Heart right ventricle (tissue), 16 donors: ENCODE measurements around the gene PTPRJ. TPM values are rescaled to one million over a fixed set of nuclear protein-coding genes. Genes with fewer than 3 reads are reported as not detected.

Source experiments
- ATAC-seq, 8 donors: fragments of 200-7000 bp; cut with Tn5 transposase; one replicate each; pipeline ENCODE4 v1.9.1; 2020; ENCODE audit warnings: mild to moderate bottlenecking in 8 of 8, moderate library complexity in 8 of 8, moderate number of reproducible peaks in 1 of 8
- DNase-seq, 2 donors: peaks; one replicate each; pipeline ENCODE4 v3.0.0-alpha.2; 2020
- H3K27ac ChIP-seq, 10 donors: fragments of 200-600 bp; sonication (generic) in 2 of 10; one replicate each; pipeline versions ENCODE4 v1.5.0 to v1.8.0; 2020 to 2022; ENCODE audit warnings: mild to moderate bottlenecking in 3 of 10
- H3K27me3 ChIP-seq, 7 donors: fragments of 200-600 bp; one replicate each; pipeline ENCODE4 v1.8.0; 2021 to 2022; ENCODE audit warnings: mild to moderate bottlenecking in 2 of 7
- H3K36me3 ChIP-seq, 9 donors: fragments of 200-600 bp; sonication (generic) in 1 of 9; one replicate each; pipeline versions ENCODE4 v1.5.0 to v1.8.0; 2020 to 2022; ENCODE audit warnings: mild to moderate bottlenecking in 2 of 9
- H3K4me1 ChIP-seq, 9 donors: fragments of 200-600 bp; sonication (generic) in 1 of 9; one replicate each; pipeline versions ENCODE4 v1.5.0 to v1.8.0; 2020 to 2022; ENCODE audit warnings: mild to moderate bottlenecking in 4 of 9
- H3K4me3 ChIP-seq, 10 donors: fragments of 200-600 bp; sonication (generic) in 2 of 10; one replicate each; pipeline versions ENCODE4 v1.5.0 to v1.8.0; 2020 to 2022; ENCODE audit warnings: mild to moderate bottlenecking in 7 of 10, moderate library complexity in 2 of 10
- H3K9me3 ChIP-seq, 11 donors: fragments of 200-600 bp in 10 of 11; sonication (generic) in 2 of 11; one replicate each; pipeline versions ENCODE4 v1.5.0 to v1.8.0; 2013 to 2022; ENCODE audit warnings: mild to moderate bottlenecking in 2 of 11, control low read depth in 1 of 11, moderate library complexity in 1 of 11
- WGBS, 2 donors: extraction: QIAGEN DNeasy Blood & Tissue Kit; methylation state at CpG; one replicate each; pipeline ENCODE4 v1.1.7; 2013; ENCODE audit warnings: inconsistent platforms in 1 of 2; 5-methylcytosine and 5-hydroxymethylcytosine counted together
- intact Hi-C, 10 donors: fragments of 100-400 bp; cut with DNase I; formaldehyde crosslinking; loops; one replicate each; pipeline versions ENCODE4 v1.11.1 to v1.14.2; 2022
- polyA plus RNA-seq, 2 donors: library from polyadenylated mRNA; stranded (reverse); fragments of 200-250 nt; gene quantifications; one replicate each; pipeline ENCODE4 v1.2.3, GENCODE V29; 2013
- total RNA-seq, 10 donors: library from RNA; stranded (reverse); fragmentation: NEBNext Ultra II Directional in 3 of 10; extraction: Animal tissue kit (Norgen Biotek cat#: 25700) in 3 of 10; gene quantifications; one replicate each; pipeline versions ENCODE4 v1.2.1 to v1.2.4, GENCODE V29; 2021 to 2023
- TF ChIP-seq, protein P1 (sequence below), 9 donors: fragments of 200-600 bp; sonication (generic) in 2 of 9; IDR thresholded peaks; one replicate each; pipeline versions ENCODE4 v1.5.0 to v1.8.0; 2021 to 2022; ENCODE audit warnings: antibody characterized with exemption in 9 of 9, mild to moderate bottlenecking in 5 of 9, moderate library complexity in 1 of 9
- donor health status: Arrhythmogenic right ventricular cardiomyopathy.
- donor health status: ischemic (EF 13 %, LVEDD 7.1; RV severe dilation, severe dysfunction).
- donor health status: healthy with polysubstance abuse.
- donor health status: DM: no; HTN: yes; CAD: no.
- donor health status: DM: no; HTN: no; CAD: no.
- donor health status: ischemic (EF 25% LVEDD 6.9; RV normal size, moderate dysfunction).
- donor health status: ischemic (EF 25% LVEDD 5.7; RV mildly dilated, moderate dysfunction).
- donor health status: healthy.
- donor health status: DM: yes; HTN: yes; CAD: no.
- donor health status: Ischemic cardiomyopathy.
- donor health status: ischemic (EF 35%, LVEDD 5.7; RV mildly dilated, moderate dysfunction).
- donor health status: nonischemic (EF 11% LVEDD 7.7; RV severe dilation, severe dysfunction).
- donor health status: DM: yes; HTN: yes; CAD: no.
- donor health status: PGD.
- donor health status: ischemic (EF 29% LVEDD 5.4; RV normal size, mild dysfunction).
- donor health status: nonischemic (EF 23%, LVEDD 6.1; RV moderate dilation, normal function).

PTPRJ gene
- total and polyA plus RNA-seq, 12 donors = 0.78 to 22.9 (median 6.7) TPM

DNA sequence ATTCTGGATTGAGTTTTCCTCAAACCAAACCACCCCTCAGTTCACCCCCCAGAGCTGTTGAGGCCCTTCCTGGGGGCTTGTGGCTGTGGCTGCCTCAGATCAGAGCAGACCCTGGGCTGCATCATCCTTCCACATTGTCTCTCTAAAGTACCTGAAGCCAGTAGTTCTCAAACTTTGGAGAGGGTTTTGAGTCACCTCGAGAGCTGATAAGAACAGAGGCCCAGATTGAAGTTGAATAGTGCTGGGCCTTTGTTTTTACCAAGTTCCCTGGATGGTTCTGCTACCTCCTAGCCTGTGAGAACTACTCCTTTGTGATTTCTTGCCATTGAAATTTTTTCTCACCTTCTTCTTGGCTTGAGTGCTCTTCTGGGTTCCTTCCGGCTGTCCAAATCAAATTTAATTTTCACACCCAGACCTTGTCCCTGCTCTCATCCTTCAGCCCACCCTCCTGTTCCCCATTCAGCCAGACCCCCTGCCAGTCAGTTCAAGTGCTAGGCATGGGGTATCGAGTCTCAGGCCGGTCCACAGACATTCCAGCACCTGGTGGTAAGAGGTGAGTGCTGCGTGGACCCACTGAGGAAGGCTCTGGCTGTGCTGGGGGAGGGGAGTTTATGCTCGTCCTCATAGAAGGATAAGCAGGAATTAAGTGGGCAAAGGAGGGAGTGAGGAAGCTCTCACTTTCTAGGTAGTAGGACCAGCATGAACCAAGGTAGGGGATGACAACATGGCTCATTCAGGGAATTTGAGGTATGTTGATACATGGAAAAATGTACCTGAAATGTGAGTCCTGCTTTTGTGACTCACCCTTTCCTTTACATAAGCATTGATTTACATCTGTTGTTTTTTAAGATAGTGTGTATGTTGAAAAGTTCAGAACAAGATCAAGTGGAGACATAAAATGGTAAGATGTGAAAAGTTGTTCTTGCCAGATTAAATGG, 116.5 kb downstream of the PTPRJ start:
- Histone ChIP-seq H3K27me3 (no peaks in the 10 kb centered on the region), H3K4me1 (peaks cover 2 to 81% (median 28%) of the 10 kb centered on the region in 9 donors), H3K36me3 (no peaks in the 10 kb centered on the region), H3K27ac (no peak overlapping the region), H3K4me3 (no peak overlapping the region), H3K9me3 (no peaks in the 10 kb centered on the region)
- DNase-seq (no peak), ATAC-seq (no peak)
- whole genome bisulfite sequencing, 2 donors = 88 to 90% methylated on average over 6 of the region's 6 CpGs
- intact Hi-C loops = no loop called here
- TF ChIP-seq, protein P1, sequence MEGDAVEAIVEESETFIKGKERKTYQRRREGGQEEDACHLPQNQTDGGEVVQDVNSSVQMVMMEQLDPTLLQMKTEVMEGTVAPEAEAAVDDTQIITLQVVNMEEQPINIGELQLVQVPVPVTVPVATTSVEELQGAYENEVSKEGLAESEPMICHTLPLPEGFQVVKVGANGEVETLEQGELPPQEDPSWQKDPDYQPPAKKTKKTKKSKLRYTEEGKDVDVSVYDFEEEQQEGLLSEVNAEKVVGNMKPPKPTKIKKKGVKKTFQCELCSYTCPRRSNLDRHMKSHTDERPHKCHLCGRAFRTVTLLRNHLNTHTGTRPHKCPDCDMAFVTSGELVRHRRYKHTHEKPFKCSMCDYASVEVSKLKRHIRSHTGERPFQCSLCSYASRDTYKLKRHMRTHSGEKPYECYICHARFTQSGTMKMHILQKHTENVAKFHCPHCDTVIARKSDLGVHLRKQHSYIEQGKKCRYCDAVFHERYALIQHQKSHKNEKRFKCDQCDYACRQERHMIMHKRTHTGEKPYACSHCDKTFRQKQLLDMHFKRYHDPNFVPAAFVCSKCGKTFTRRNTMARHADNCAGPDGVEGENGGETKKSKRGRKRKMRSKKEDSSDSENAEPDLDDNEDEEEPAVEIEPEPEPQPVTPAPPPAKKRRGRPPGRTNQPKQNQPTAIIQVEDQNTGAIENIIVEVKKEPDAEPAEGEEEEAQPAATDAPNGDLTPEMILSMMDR (IDR thresholded peaks at IDR 0.05) = no peak

- DNase-seq = no peak
- intact Hi-C loops = no loop called here
- peaks cover 2 to 84% (median 39%) of the 10 kb centered on the region in 9 donors for H3K4me1 ChIP-seq
- H3K27ac ChIP-seq = no peak overlapping the region
- TF ChIP-seq, protein P1 (IDR thresholded peaks at IDR 0.05) = no peak
- no peaks in the 10 kb centered on the region for H3K9me3 ChIP-seq
- H3K4me3 ChIP-seq = no peak overlapping the region
- H3K27me3 ChIP-seq = no peaks in the 10 kb centered on the region
- WGBS, 2 donors = 85 to 92% methylated on average over 6 of the region's 6 CpGs
- no peaks in the 10 kb centered on the region for H3K36me3 ChIP-seq
- no peak for ATAC-seq
Measured at GRCh38 chr11:48098024-48098423, 117.7 kb downstream of the PTPRJ start.

- Histone ChIP-seq H3K36me3 (no peaks in the 10 kb centered on the region), H3K9me3 (no peaks in the 10 kb centered on the region), H3K4me1 (peaks cover 6 to 82% (median 41%) of the 10 kb centered on the region in 9 donors), H3K27me3 (no peaks in the 10 kb centered on the region), H3K4me3 (no peak overlapping the region), H3K27ac (no peak overlapping the region)
- ATAC-seq = no peak
- no peak for DNase-seq
- TF ChIP-seq, protein P1 (IDR thresholded peaks at IDR 0.05) = no peak
- intact Hi-C loops = loop anchor here in 2 of 10 donors (5.0 to 10.0 kb wide), 2 partner anchors 118 to 135 kb away; partner anchors contain the start of gene PTPRJ (in 1 of the 2)
- 92 to 97% methylated on average over 6 of the region's 6 CpGs for WGBS, 2 donors
Measured at GRCh38 chr11:48099916-48100446, 119.6 kb downstream of the PTPRJ start.

GRCh38 chr11:48101044-48101733, 120.8 kb downstream of the PTPRJ start:
- Histone ChIP-seq H3K27me3 (no peaks in the 10 kb centered on the region), H3K27ac (peak overlapping the region in 1 of 10 donors; percentile 15), H3K9me3 (no peaks in the 10 kb centered on the region), H3K4me3 (no peak overlapping the region), H3K36me3 (no peaks in the 10 kb centered on the region), H3K4me1 (peaks cover 6 to 85% (median 41%) of the 10 kb centered on the region in 9 donors)
- ATAC-seq (no peak), DNase-seq (no peak)
- TF ChIP-seq, protein P1 (IDR thresholded peaks at IDR 0.05) = no peak
- intact Hi-C loops = loop anchor here in 2 of 10 donors (5.0 to 10.0 kb wide), 2 partner anchors 119 to 136 kb away; partner anchors contain the start of gene PTPRJ (in 1 of the 2)
- WGBS, 2 donors = 75 to 79% methylated on average over 11 of the region's 11 CpGs
